HG03097 (cell line): ENCODE data around the gene MOG.
A peak's percentile ranks its signal among the peaks of the same experiment; 100 is the strongest.

Experiments
- ATAC-seq: cut with Tn5 transposase; IDR thresholded peaks from one replicate; pipeline ENCODE4 v1.9.1; 2021; ENCODE audit not compliant: unreplicated experiment, low FRiP score

MOG gene

GRCh38 chr6:29656798-29657197 is at the start of gene MOG:
Gene MOG (plus strand): TSS chr6:29657092. CDS start chr6:29657210, 118 bp downstream.
- no peak for ATAC-seq

GRCh38 chr6:29608131-29608530 is 48.8 kb upstream of the MOG start:
- no peak for ATAC-seq

DNA sequence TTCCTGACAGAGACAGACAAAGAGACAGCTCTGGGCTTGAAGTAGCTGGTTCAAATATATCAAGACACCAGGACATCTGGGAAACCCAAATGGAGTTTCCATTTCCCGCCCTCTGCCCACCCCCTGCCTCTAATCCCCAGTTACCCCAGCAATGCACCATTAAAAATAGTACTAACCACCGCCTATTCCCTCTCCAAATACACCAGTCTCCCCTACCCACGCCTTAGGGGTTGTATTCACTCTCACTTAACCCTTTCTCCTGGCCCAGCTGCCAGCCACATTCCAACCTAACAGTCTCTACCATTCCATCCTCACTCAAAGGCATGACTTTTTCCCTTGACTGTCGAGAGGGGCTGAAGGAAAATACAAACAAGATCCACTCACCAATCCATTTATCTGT is 46.4 kb upstream of the MOG start:
- ATAC-seq, result no peak

GRCh38 chr6:29611426-29611825 is 45.5 kb upstream of the MOG start:
- ATAC-seq, result no peak

DNA sequence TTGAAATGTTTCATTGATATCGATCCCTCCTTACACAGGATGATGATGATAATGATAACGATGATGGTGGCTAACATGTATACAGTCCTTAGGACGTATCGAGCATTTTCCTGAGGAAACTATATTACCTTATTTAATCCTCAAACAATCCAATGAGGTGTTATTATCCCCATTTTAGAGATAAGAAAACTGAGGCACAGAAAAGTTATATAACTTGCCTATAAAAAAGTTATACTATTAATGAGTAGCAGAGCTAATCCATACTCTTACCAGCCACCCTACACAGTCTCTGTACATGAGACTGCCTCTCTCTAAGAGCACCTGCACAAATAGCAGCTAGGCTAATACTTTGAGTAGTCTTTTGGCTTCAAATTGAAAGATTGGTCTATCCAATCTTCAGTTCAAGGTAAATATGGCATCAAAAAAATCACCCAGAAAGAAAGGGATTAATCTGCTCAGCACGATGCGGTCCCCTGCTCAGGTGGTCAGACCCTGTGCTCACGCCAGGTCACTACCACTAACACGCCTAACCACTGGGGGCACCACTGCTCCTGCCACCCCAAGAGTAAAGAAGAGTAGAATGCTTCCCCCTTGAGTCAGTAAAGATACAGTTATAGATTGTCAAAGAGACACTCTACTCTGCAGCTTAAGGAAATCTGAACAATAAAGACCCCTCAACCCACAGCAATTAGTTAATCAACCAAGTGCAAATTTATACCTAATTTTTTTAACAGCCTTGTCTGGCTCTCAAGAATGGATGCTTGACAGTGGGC is 38.9 kb upstream of the MOG start:
- no peak for ATAC-seq

DNA sequence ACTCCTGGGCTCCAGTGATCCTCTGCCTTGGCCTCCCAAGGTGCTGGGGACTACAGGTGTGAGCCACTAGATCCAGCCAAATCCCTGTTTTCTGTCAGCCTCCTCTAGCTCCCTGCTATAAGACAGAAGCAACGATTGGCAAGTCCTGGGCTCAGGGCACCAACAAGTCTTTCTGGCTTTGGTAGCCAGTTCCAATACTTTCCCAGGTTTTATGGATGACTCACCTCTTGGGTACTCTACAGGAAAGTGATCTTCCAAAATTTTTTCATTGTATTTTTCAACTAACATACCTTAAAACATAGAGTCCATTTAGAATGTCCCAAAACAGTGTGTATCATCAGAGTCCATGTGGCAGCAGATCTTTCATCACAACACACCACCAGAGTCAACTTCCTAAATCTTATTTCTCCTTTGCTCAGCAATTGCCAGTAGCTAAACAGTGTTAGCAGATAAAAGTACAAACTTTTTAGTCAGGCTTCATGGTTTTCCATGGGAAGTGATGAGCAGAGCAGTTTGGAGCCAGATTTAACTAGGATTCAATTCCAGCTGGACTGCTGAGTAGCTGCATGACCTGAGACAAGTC is 37.2 kb upstream of the MOG start:
- ATAC-seq, result no peak

DNA sequence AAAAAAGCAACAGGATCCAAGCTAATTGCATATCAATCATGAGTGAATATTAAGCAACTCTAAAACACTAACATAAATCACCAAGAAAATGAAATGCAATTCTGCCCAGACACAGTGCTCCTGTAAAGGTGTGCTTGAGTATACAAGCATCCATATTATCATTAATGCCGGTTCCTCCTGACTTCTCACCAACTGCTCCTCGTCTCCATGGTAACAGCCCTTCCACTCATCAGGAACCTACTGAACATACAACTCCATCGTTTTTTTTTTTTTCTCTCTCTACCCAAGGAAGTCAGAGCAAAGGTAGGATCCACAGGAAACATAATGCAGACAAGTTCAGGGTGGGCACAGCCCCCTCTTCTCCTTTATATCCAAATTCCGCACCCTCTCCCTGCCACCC is 36.3 kb upstream of the MOG start:
- ATAC-seq, result no peak

GRCh38 chr6:29624520-29624961 is 32.4 kb upstream of the MOG start:
- no peak for ATAC-seq

GRCh38 chr6:29625337-29625930 is 31.5 kb upstream of the MOG start:
- ATAC-seq, result no peak

DNA sequence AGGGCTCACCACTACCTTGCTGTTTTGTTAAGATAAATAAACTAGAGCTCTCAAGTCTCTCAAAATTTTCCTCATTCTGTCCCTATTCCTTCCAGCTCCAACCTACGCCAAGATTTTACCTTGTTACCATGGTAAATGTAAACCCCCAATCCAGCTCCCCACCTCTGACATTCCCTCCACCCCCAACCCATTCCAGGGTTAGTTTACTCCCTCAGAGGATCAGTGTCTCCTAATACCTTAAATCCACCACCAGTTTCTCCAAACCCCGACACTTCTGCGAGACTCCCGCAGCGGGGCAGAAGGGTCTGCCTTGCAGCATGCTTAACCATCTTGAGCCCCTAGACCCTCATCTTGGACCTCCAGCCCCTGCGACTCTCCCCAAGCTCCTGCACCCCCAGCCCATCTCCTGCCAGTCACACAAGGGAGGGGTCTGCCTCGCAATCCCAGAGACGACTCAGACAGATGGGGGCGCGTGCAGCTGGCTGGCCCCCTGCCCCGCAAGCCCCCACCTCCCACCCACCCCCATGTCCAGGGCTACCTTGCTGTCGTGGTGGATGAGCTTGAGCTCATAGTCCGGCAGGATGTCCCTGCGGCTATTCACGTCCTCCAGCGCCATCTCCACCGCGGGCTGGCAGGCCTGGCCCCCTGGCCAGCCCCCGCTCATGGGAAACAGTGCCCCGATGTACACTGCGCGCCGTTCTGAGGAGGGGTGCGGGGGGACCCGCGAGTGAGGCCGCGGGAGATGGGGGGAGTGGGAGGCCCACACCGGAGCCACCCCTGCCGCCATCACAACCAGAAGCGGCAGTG is 29.7 kb upstream of the MOG start:
- no peak for ATAC-seq

DNA sequence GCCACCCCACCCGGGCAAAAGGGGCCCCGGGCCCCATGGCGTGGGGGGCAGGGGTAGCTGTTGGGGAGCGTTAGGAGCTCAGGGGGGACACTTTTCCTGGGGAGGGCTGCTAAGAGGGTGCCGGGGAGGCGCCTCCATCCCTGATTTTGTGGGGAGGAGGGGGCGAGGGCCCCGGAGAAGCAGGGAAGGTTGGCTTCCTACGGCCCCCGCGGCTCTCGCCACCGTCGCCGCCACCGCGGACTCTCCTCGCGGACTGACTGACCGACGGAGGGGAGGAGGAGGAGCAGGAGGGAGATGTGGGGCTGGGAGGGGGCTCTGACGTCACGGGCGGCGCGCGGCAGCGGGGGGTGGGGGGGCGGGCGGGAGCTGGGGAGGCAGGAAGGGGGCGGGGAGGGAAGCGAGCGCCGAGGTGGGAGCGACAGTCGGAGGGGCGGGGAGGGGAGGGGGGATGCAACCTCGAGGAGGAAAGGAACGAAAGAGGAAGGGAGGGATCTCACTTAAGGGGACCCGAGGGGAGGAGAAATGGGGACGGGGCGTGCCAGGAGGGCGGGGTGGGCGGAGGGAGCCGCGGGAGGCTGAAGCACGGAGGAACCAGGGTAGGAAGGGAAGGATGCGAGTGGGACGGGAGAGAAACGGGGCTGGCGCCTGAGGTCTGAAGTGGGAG is 29.0 kb upstream of the MOG start:
- ATAC-seq, result no peak

DNA sequence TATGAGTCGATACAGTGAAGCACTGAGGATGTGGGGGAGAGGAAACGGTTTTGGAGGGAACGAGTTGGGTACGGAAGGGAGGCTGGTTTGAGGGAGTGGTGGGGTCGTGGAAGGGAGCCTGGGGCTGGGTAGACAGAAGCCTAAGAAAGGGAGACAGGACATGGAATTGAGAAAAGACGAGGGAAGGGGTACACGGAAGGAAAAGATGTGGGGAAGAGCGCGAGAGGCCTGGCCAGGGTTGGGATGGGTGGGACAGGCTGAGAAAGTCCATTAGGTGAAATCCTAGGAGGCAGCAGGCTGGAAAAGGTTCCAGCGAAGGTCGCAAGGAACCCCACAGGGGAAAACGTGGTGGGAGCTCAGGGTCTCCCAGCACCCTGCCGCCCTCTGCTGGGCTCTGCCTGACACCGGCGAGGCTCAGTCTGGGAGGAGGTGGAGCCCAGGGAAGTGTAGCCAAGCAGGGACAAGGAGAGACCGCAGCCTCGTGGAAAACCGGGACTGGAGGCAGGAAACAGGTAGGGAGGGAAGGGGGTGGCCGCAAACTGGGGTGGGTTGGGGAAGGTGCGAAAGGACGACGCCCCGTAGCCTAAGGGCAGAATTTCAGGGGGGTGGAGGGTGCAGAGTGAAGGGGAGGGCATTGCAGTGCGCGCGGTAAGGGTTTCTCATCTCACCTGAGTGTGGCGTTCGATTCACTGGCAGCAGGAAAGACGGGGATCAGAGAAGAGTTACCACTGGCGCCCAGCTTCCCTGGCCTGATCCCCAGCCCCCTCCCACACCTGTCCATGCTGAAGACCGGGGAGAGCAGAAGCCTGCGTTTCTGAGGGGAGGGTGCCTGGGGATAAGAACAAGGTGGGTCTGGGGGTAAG is 28.2 kb upstream of the MOG start:
- ATAC-seq, result no peak

- no peak for ATAC-seq
These were observed 27.3 kb upstream of the MOG start for GRCh38 chr6:29629571-29629970.

DNA sequence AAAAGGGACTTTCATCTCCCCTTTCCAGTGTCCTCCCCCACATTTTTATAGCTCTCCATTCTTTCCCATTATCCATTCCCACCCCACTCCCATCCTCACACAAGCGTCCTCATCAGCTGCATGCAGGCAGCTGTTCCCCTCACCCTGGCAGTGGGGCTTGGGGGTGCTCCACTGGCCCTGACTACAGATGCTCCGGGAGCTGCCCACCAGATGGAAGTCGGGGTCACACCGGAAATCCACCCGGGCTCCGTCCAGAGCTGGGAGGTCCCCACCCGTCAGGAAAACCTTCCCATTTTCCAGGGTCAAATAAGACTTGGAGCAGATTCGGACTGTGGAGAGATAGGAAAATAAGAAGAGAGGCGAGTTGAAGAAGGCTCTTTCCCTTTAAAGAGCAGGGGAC is 26.6 kb upstream of the MOG start:
- no peak for ATAC-seq

- ATAC-seq, result no peak
These were observed 25.6 kb upstream of the MOG start for GRCh38 chr6:29631209-29631810.

- ATAC-seq, result no peak
These were observed 24.8 kb upstream of the MOG start for GRCh38 chr6:29631860-29632731.

- ATAC-seq, result peak; percentile 69
These were observed 23.9 kb upstream of the MOG start, which contains the start of gene GABBR1 for GRCh38 chr6:29632789-29633533. Gene GABBR1 (minus strand): TSS chr6:29633183. CDS start chr6:29632385, 798 bp downstream.

GRCh38 chr6:29633534-29633905 is 23.4 kb upstream of the MOG start:
- no peak for ATAC-seq
